HG03457 (cell line): ENCODE measurements around the gene C1QA.

Source experiments
- ATAC-seq: cut with Tn5 transposase; IDR thresholded peaks from one replicate; pipeline ENCODE4 v1.9.1; 2021; ENCODE audit warnings: moderate number of reproducible peaks; ENCODE audit not compliant: unreplicated experiment

Gene C1QA

GRCh38 chr1:22612671-22613571, 23.5 kb upstream of the C1QA start:
- no peak for ATAC-seq

GRCh38 chr1:22613572-22613918, 22.9 kb upstream of the C1QA start:
- ATAC-seq: no peak

DNA sequence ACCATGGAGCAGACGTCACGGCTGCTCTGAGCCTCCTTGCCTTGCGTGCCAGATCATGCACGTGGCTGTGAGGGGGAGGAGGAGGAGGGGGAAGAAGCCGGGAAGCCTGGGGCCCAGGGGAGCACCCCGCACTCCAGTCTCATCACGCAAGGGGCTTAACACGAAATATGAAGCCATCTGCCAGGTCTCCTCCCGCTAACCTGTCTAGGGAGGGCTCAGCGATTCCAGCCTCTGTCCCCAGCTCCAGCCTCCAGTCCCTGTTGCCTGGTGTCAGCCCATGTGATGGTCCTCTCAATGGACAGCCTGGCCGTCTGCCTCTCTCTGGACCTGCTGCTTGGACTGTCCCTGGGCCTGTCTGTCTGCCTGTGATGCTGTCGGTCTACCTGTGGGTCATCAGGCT, 22.5 kb upstream of the C1QA start:
- ATAC-seq: no peak

DNA sequence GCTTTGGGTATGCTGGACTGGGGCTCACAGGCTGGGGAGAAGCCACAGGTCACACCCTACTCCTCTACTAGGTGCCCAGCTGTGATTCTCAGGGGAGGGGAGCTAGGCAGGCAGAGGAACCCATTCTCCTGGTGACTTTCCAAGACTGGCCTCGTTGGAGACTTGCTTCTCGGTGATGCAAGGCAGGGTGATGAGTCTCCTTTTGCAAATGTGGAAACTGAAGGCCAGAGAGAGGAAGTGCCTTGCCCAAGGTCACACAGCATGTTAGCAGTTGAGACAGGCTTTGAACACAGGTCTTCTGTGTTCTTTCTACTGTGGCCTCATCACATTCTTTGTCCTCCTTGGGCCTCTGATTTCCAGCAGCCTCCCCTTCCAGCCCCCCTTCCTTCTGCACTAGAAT, 20.5 kb upstream of the C1QA start:
- ATAC-seq: no peak

GRCh38 chr1:22616571-22616970, 19.9 kb upstream of the C1QA start:
- ATAC-seq: no peak

- no peak for ATAC-seq
These were observed 18.4 kb upstream of the C1QA start for GRCh38 chr1:22618056-22618455.

DNA sequence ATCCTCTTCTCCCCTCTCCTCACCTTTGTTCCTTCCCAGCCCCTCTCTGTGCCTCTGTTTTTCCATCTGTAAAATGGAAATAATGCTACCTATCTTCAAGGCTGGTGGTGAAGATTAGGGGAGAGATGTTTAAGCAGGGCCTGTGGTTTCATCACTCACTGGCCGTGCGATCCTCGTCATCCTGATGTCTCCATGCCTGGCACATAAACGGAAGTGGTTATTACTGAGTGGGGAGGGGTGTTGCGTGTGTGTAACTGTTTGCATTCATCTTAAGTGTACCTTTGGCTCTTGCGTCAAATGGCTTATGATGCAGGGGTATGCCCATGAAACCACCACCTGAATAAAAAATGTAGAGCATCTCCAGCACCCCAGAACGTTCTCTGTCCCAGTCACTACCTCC, 17.2 kb upstream of the C1QA start:
- no peak for ATAC-seq

DNA sequence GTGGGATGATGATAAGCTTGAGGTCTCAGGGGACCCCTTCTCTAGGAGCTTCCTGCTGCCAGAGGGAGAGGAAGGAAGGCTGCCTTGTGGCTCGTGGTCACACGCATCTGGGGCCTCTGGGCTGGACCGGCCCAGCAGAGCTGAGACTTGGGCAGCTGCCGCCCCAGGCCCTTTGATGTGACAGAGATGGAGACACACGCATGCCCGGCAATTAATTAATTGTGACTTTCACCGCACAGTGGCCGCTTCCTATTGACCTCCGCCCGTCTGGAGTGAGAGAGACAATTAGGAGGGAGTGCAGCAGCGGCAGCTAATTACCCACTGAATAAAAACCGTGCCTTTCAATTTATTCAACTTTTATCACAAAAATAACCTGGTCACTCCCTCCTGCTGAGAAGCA, 16.6 kb upstream of the C1QA start:
- no peak for ATAC-seq

DNA sequence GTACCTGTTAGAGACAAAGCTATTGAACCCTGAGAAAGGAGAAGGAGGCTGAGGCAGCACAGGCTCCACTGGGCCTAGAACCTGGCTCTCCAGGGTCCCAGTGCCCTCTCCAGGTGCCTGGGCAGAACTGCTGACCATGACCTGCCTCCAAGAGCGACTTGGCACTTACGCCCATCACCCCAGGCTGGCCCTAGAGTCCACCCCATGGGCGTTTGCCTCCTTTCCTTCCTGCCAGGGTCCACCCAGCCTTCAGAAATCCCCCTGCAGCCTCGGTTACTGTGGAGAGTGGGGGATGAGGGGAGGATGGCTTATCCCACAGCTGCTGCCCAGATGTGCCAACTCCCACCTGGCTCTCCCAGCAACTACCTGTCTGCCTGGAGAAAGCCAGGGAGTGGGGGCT, 14.7 kb upstream of the C1QA start:
- ATAC-seq: no peak

GRCh38 chr1:22625262-22625925, 11.0 kb upstream of the C1QA start:
- no peak for ATAC-seq

DNA sequence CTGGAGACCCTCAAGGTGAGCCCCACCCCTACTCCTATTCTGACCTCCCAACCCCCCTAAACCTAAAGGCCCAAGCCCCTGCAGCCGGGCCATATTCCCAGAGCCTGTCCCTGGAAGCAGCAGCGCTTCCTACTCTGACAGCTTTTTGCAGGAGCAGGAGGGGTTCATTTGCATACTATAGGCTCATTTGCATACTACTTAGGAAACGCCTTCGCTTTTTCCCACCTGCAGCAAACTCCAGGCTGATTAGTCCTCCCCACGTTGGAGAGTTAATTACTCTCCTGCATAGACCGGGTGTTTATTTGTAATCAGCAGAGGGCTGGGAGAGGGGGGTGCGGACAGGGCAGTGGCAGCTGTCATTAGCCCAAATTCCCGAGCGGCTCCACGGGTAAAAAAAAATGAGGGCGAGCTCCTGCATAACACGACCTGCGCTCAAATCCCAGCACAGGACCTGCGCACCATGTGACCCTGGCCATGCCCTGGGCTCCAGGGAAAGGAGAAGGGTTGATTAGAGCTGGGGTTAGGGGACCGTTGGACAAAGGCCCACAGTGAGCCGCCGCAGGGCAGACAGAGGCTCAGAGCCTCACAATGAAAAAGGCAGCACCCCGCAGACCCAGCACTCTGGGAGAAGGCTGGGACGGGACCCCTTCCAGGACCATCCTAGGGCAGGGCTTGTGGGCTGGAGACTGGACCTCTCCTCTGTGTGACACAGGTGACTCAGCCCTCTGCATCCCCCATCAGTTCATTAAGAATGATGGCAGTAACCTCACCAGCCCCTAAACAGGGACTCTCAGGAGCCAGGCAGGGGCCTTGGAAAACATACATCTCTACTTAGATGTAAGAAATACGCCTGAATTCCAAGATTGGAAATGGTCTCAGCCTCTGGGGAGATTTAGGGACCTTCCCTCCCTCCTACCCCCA, 9.9 kb upstream of the C1QA start:
- no peak for ATAC-seq

GRCh38 chr1:22627331-22627730, 9.1 kb upstream of the C1QA start:
- ATAC-seq: no peak

DNA sequence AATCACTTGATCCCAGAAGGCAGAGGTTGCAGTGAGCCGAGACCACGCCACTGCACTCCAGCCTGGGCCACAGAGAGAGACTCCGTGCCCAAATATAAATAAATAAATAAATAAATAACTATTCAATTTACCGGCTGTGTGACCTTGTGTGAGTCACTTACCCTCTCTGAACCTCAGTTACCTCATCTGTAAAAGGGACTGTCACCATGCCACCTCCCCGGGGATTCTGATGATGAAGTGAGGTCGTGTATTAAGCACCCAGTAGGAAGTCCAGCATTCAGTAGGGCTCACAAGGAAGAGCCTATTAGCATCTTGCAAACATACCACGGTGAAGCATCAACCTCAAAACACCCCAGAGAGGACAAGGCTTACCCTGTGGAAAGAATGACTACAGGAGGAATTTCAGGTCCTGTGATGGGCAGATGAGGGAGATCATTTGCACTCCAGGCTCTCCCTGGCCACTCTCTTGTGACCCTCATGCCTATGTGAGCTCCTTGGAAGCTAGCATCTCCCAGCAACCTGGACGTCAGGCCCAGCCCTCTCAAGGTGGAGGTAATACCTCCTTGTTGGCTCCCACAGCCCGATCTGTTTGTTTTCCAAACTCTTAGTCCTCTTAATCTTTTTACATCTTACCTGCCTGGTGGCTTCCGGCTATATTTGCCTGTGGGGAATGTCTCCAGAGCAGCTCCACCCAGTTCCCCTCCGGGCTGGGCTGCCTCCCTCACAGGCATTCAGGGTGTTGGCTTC, 7.6 kb upstream of the C1QA start:
- ATAC-seq: no peak

- ATAC-seq: no peak
These were observed 6.5 kb upstream of the C1QA start for GRCh38 chr1:22629886-22630285.

DNA sequence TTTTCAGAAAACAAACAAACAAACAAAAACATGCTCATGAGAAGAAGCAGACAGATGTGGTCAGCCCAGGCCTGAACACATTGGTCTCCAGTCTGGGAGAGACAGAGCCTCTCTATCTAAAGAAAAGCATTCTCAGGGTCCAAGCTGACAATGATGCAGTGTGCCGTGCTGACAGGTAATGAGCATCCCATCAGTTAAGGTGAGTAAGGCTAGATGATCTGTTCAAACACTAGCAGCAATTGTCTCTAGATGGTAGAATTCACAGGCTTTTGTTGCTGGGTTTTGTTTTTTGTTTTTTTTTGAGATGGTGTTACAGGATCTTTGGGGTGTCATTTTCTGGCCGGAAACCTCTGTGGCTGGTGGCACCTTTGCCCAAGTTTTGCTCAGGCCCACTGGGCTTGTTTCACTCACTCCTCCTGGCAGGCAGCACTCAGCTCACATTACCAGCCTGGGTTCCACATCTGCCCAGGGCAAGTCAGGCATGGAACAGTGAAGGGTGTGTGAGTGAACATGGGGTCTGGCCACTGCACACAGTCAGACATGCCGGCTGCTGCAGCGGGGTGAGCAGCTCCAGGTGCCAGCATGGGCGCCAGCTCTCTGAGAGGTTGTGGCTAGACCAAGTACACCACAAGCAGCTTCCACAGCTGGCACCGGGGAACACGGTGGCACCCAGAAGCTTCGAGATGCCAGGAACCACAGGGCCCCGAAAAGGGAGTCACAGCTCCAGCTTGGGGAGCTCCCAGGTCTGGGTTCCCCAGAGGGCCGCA, 2.5 kb upstream of the C1QA start:
- ATAC-seq: no peak

GRCh38 chr1:22635436-22635835, 992 bp upstream of the C1QA start:
- ATAC-seq: no peak

- no peak for ATAC-seq
These were observed 499 bp downstream of the C1QA start for GRCh38 chr1:22636927-22637326.

- no peak for ATAC-seq
These were observed 1.5 kb downstream of the C1QA start for GRCh38 chr1:22637907-22638445.

GRCh38 chr1:22638476-22639234, 2.2 kb downstream of the C1QA start:
- no peak for ATAC-seq
